Activated naive CD8-positive, alpha-beta T cell treated with anti-CD3 and anti-CD28 coated beads for 36 hours (primary cell): Measurements from ENCODE around the gene ADAMTS9. TPM values are rescaled to one million over a fixed set of nuclear protein-coding genes. Genes with fewer than 3 reads are reported as not detected.

Source experiments
- DNase-seq: peaks from one replicate; pipeline ENCODE4 v3.0.0; 2021
- H3K27ac Mint-ChIP-seq: one replicate; pipeline ENCODE4 v1.8.0; 2022; ENCODE audit warnings: mild to moderate bottlenecking, moderate library complexity, mixed read lengths
- H3K27me3 Mint-ChIP-seq: one replicate; pipeline ENCODE4 v1.8.0; 2022; ENCODE audit warnings: mild to moderate bottlenecking, mixed read lengths
- H3K36me3 Mint-ChIP-seq: one replicate; pipeline ENCODE4 v1.8.0; 2021; ENCODE audit warnings: mild to moderate bottlenecking, mixed read lengths
- H3K4me1 Mint-ChIP-seq: one replicate; pipeline ENCODE4 v1.8.0; 2021; ENCODE audit warnings: mixed read lengths
- H3K4me3 Mint-ChIP-seq: one replicate; pipeline ENCODE4 v1.8.0; 2022; ENCODE audit warnings: mild to moderate bottlenecking, moderate library complexity, mixed read lengths
- H3K9me3 Mint-ChIP-seq: one replicate; pipeline ENCODE4 v1.8.0; 2022; ENCODE audit warnings: mixed read lengths
- total RNA-seq, 2 experiments: library from RNA; stranded (reverse); gene quantifications; one replicate each; pipeline ENCODE4 v1.2.3, GENCODE V29; 2021

The ADAMTS9 gene
- total RNA-seq, 2 experiments from 2014 or later: not detected

DNA sequence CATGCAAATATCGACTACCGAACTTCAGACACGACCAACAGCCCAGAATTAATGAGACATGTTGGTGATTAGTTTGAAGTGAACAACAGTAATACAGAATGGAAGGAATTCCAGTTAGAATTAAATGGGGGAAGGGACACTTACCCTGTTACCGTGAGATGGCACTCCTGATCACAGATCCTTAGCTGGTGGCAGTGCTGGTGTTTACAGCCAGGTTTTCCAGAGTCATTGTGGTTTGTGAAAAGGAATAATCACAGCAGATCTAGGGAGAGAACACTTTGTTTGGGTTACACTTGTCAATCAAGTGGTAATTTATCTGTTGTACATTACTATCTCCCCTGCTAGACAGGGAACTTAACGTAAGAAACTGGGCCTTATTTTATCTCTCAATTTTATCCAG lies 217.4 kb downstream of the ADAMTS9 start:
- no peaks in the 10 kb centered on the region for H3K36me3 Mint-ChIP-seq
- no peak overlapping the region for H3K27ac Mint-ChIP-seq
- peaks cover 49% of the 10 kb centered on the region for H3K27me3 Mint-ChIP-seq
- DNase-seq: no peak
- H3K4me1 Mint-ChIP-seq: no peaks in the 10 kb centered on the region
- no peak overlapping the region for H3K4me3 Mint-ChIP-seq
- H3K9me3 Mint-ChIP-seq: no peaks in the 10 kb centered on the region

DNA sequence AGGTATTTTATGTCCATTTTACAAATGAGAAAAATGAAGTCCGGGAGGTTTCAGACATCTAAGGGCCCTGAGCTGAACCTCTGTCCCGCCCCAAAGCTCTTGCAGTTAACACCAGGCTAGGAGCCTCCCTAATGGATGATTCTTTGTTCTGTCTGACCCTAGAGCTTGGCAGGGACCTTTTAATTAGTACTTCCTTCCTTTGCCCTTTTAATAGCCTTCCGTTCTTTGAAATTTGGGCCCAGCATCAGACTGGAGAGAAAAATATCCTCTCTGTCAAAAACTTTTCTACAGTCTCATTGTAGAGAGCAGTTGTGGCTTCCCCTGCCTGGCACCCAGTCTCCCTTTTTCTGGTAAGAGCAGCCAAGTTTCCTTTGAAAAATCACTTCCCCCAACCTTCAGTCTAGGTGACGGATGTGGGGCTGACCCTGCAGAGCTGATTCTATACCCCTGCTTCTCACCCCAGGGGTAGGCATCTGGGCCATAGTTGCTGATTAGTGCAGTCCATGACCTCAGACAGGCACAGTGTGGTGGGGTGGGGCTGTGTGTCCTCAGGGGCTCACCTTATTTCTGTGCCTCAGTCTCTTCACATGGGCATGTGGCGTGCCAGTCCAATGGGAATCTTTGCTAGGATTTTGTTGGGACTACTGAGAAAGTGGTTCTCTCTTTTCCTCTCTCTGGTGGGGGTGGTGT lies 220.4 kb downstream of the ADAMTS9 start:
- H3K27ac Mint-ChIP-seq: no peak overlapping the region
- no peaks in the 10 kb centered on the region for H3K9me3 Mint-ChIP-seq
- no peaks in the 10 kb centered on the region for H3K4me1 Mint-ChIP-seq
- H3K4me3 Mint-ChIP-seq: no peak overlapping the region
- H3K36me3 Mint-ChIP-seq: no peaks in the 10 kb centered on the region
- DNase-seq: no peak
- H3K27me3 Mint-ChIP-seq: peaks cover 43% of the 10 kb centered on the region
